Tibial nerve (tissue), 4 donors: Measurements from ENCODE around the gene DPP10. TPM values are rescaled to one million over a fixed set of nuclear protein-coding genes. Genes with fewer than 3 reads are reported as not detected.

Source experiments
- DNase-seq, 2 donors: peaks; one replicate each; pipeline ENCODE4 v3.0.0-alpha.2; 2019; ENCODE audit warnings: low spot score in 2 of 2
- H3K27ac ChIP-seq, 4 donors: fragments of 200-600 bp; sonication (generic) in 3 of 4; one replicate each; pipeline ENCODE4 v1.5.1; 2017 to 2019; ENCODE audit warnings: mild to moderate bottlenecking in 1 of 4
- H3K27me3 ChIP-seq, 2 donors: fragments of 200-600 bp; sonication (generic) in 1 of 2; one replicate each; pipeline versions ENCODE4 v1.5.1 to v1.6.0; 2017 to 2019
- H3K36me3 ChIP-seq, 3 donors: fragments of 200-600 bp; sonication (generic); one replicate each; pipeline ENCODE4 v1.5.1; 2018 to 2019
- H3K4me1 ChIP-seq, 4 donors: fragments of 200-600 bp; sonication (generic) in 3 of 4; one replicate each; pipeline ENCODE4 v1.5.1; 2017 to 2019
- H3K4me3 ChIP-seq, 4 donors: fragments of 200-600 bp; sonication (generic) in 3 of 4; one replicate each; pipeline ENCODE4 v1.5.1; 2017 to 2019; ENCODE audit warnings: mild to moderate bottlenecking in 1 of 4, moderate library complexity in 1 of 4
- H3K9me3 ChIP-seq, 4 donors: fragments of 200-600 bp; sonication (generic) in 3 of 4; one replicate each; pipeline ENCODE4 v1.5.1; 2017 to 2019
- CTCF ChIP-seq, 5 experiments: fragments of 200-600 bp in 3 of 5; fragments of 450-650 bp in 2 of 5; sonication (generic) in 3 of 5; IDR thresholded peaks; one replicate each; pipeline ENCODE4 v1.5.1; 2016 to 2019; ENCODE audit warnings: antibody characterized with exemption in 5 of 5, mild to moderate bottlenecking in 3 of 5, moderate library complexity in 2 of 5
- EP300 ChIP-seq, 2 donors: sonication (generic); formaldehyde crosslinking; IDR thresholded peaks; one replicate each; pipeline ENCODE4 v1.6.1; 2017; ENCODE audit warnings: antibody characterized with exemption in 2 of 2, mild to moderate bottlenecking in 1 of 2
- POLR2A ChIP-seq, 2 donors: fragments of 450-650 bp; IDR thresholded peaks; one replicate each; pipeline ENCODE4 v1.6.1; 2017; ENCODE audit warnings: antibody characterized with exemption in 2 of 2, mild to moderate bottlenecking in 2 of 2, moderate library complexity in 2 of 2
- WGBS, 2 donors: methylation state at CpG; one replicate each; pipeline ENCODE4 v1.1.5; 2018; 5-methylcytosine and 5-hydroxymethylcytosine counted together
- total RNA-seq, 4 donors: library from RNA; depleted of rRNA; stranded (reverse); fragments of >200 nt; gene quantifications; one replicate each; pipeline ENCODE4 v1.1.0, GENCODE V29; 2016

DPP10 gene
- total RNA-seq, 4 donors from 2014 or later = 0.20 to 2.1 TPM; not detected in 2

- no peak for TF ChIP-seq EP300 (IDR thresholded peaks at IDR 0.05)
- TF ChIP-seq POLR2A (IDR thresholded peaks at IDR 0.05) = no peak
- TF ChIP-seq CTCF (IDR thresholded peaks at IDR 0.05) = no peak
- DNase-seq = no peak
- Histone ChIP-seq H3K27ac (no peak overlapping the region), H3K36me3 (no peaks in the 10 kb centered on the region), H3K9me3 (peaks cover 0 to 5% (median 0%) of the 10 kb centered on the region in 4 donors), H3K4me3 (no peak overlapping the region), H3K27me3 (no peaks in the 10 kb centered on the region), H3K4me1 (no peaks in the 10 kb centered on the region)
- 30 to 36% methylated on average over 2 of the region's 2 CpGs for WGBS, 2 donors
These were observed 8.2 kb downstream of the DPP10 start for GRCh38 chr2:114450639-114451038.

- 56 to 60% methylated on average over 1 of the region's 1 CpG for WGBS, 2 donors
- Histone ChIP-seq H3K27me3 (no peaks in the 10 kb centered on the region), H3K4me3 (no peak overlapping the region), H3K36me3 (no peaks in the 10 kb centered on the region), H3K9me3 (peaks cover 0 to 5% (median 0%) of the 10 kb centered on the region in 4 donors), H3K4me1 (no peaks in the 10 kb centered on the region), H3K27ac (no peak overlapping the region)
- no peak for DNase-seq
- no peak for TF ChIP-seq EP300 (IDR thresholded peaks at IDR 0.05)
- TF ChIP-seq CTCF (IDR thresholded peaks at IDR 0.05) = no peak
- TF ChIP-seq POLR2A (IDR thresholded peaks at IDR 0.05) = no peak
These were observed 14.1 kb downstream of the DPP10 start for GRCh38 chr2:114456566-114456965.

- Histone ChIP-seq H3K36me3 (no peaks in the 10 kb centered on the region), H3K27me3 (no peaks in the 10 kb centered on the region), H3K4me1 (no peaks in the 10 kb centered on the region), H3K9me3 (peaks cover 0 to 5% (median 0%) of the 10 kb centered on the region in 4 donors), H3K4me3 (no peak overlapping the region), H3K27ac (no peak overlapping the region)
- no peak for DNase-seq
- 87% methylated on average over 2 of the region's 2 CpGs for WGBS, 2 donors
- TF ChIP-seq EP300 (IDR thresholded peaks at IDR 0.05) (no peak), CTCF (IDR thresholded peaks at IDR 0.05) (no peak)
These were observed 15.5 kb downstream of the DPP10 start for GRCh38 chr2:114457956-114458355.

- DNase-seq = no peak
- Histone ChIP-seq H3K27me3 (no peaks in the 10 kb centered on the region), H3K36me3 (no peaks in the 10 kb centered on the region), H3K27ac (no peak overlapping the region), H3K4me3 (no peak overlapping the region), H3K9me3 (no peaks in the 10 kb centered on the region), H3K4me1 (no peaks in the 10 kb centered on the region)
- TF ChIP-seq POLR2A (IDR thresholded peaks at IDR 0.05) (no peak), EP300 (IDR thresholded peaks at IDR 0.05) (no peak), CTCF (IDR thresholded peaks at IDR 0.05) (no peak)
- WGBS, 2 donors = 71 to 74% methylated on average over 3 of the region's 3 CpGs
These were observed 18.7 kb downstream of the DPP10 start for GRCh38 chr2:114461116-114461515.

GRCh38 chr2:114464961-114465706, 22.7 kb downstream of the DPP10 start:
- Histone ChIP-seq H3K4me1 (no peaks in the 10 kb centered on the region), H3K4me3 (no peak overlapping the region), H3K9me3 (no peaks in the 10 kb centered on the region), H3K27me3 (no peaks in the 10 kb centered on the region), H3K27ac (no peak overlapping the region), H3K36me3 (no peaks in the 10 kb centered on the region)
- TF ChIP-seq CTCF (IDR thresholded peaks at IDR 0.05) = no peak
- TF ChIP-seq POLR2A (IDR thresholded peaks at IDR 0.05) = no peak
- TF ChIP-seq EP300 (IDR thresholded peaks at IDR 0.05) = no peak
- 84 to 88% methylated on average over 10 of the region's 10 CpGs for WGBS, 2 donors
- DNase-seq = no peak
